ENCODE data around the gene PLCH1.

- no peak for TF ChIP-seq CTCF (IDR thresholded peaks at IDR 0.05)
- TF ChIP-seq POLR2A (IDR thresholded peaks at IDR 0.05): no peak
Measured at GRCh38 chr3:155603302-155603701, 141.6 kb downstream of the PLCH1 start.

Data from uterus (tissue), 2 donors.